Measurements from ENCODE around the gene GRB10. TPM values are rescaled to one million over a fixed set of nuclear protein-coding genes. Genes with fewer than 3 reads are reported as not detected.

Gene GRB10
- polyA plus RNA-seq (2013, experiment 1 of 2; ENCODE audit: insufficient read length): 55.6 TPM
- 52.1 TPM for polyA plus RNA-seq (2013, experiment 2 of 2; ENCODE audit: insufficient read length)

- no peak for DNase-seq
Measured at GRCh38 chr7:50782375-50783208, at the start of gene GRB10. GRB10 (minus strand) TSS chr7:50782896; CDS start chr7:50732322, 50,574 bp downstream.

DNA sequence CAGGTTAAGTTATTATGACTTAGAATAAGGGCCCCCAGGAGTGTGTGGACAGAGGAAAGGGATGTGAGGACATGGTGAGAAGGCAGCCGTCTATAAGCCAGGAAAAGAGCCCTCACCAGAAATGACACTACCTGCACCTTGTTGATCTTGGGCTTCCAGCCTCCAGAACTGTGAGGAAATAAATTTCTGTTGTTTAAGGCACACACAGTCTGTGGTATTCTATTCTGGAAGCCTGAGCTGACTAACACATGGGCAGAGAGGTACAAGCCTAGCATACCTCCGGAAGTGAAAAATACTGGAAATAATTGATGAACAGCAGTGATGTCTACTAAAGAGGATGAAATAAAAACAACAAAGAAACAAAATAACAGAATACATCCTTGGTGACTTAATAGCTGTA, 46.1 kb upstream of the GRB10 start:
- no peak for DNase-seq

GRCh38 chr7:50828116-50828515, 45.4 kb upstream of the GRB10 start:
- no peak for DNase-seq

DNA sequence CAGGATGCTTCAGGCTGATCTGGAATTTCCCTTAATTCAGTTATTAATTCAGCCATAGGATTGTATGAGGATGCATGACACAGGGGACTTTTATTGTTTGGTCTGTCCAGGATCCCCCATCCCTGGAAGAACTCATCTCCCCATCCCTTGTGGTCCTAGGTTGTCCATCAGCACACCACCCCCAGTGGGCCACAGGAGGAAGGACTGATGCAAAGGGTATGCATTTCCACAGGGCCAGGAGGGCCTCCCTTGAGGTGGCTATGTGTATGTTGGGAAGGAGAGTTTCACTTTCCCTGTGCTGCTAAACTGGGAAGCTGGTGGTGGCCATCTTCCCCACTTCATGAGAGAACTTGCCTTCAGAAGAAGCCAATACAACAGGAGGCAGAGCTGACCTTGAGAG, 44.6 kb upstream of the GRB10 start:
- no peak for DNase-seq

- DNase-seq: peak; percentile 83
Measured at GRCh38 chr7:50826371-50827172, 43.9 kb upstream of the GRB10 start.

GRCh38 chr7:50825465-50825864, 42.8 kb upstream of the GRB10 start:
- no peak for DNase-seq

DNA sequence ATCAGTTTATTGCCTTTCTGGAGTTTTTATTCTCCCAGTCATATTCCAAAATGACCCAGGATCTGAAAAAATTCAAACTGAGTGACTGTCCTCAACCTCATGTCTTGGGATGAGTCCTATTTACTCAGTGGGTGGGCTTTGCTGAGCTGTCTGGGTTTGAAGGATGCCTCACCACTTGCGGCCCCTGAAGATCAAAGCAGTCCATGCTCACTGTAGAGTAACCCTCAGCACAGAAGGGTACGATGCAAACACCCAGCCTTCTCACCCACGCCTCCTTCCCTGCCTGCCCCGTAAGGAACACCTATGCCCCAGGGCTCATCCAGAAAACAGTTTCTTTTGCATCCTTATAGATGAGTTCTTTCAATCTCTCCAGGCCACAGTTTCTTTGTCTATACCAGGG, 42.2 kb upstream of the GRB10 start:
- DNase-seq: peak; percentile 17

DNA sequence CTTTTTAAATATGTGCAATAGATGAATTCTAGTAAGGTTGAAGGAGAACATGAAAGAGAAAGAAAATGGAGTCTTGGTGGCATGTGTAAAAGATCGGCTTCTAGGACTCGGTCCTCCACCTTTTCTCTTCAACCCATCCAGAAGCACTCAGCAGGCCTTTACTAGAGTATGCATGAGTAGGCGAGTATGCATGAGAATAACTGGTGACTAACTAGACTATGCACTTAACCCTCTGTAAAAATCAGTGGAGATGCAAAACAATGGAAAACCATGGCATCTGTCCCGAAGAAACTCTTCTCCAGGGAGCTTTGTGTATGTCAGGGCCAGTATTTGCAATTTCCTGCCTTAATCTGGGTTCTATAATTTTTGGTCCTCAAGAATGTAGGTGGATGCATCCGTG, 40.0 kb upstream of the GRB10 start:
- peak; percentile 52 for DNase-seq

DNA sequence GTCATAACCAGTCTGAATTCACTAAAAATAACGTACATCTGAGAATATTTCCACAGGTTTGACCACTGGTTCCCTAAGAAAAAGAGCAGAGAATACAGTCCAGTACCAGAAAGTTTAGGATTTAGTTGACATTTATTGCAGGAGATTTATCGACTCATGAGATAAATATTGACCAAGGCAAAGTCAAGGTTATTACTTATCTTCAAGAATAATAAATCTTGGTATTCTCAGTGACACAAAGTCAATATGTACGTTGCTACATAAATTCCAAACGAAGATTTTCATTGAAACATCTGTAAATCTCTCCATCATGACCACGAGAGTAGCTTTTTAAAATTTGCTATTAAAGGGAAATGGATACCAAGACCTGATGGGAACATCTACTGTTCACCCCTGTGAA, 39.4 kb upstream of the GRB10 start:
- DNase-seq: peak; percentile 19

GRCh38 chr7:50821457-50822008, 38.8 kb upstream of the GRB10 start:
- DNase-seq: peak; percentile 43

DNA sequence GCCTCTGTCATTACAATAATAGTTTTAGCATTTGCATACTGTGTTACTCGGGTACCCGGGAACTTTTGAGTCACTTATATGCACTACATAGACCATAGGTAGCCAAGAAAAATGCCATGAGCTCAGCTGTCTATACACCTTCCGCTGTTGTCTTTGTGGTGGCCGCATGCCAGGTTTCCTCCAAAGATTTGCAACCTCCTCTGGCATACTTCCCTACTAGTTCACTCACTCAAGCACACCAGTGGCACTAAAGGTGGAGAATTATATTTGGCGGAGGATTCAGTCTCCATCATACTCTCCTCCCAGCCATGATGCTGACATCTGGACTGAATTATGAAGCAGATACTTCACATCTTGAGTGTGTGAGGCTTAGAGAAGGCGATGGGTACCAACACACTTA, 35.6 kb upstream of the GRB10 start:
- no peak for DNase-seq

GRCh38 chr7:50817561-50817960, 34.9 kb upstream of the GRB10 start:
- no peak for DNase-seq

- DNase-seq: no peak
Measured at GRCh38 chr7:50815138-50815537, 32.4 kb upstream of the GRB10 start.

- DNase-seq: no peak
Measured at GRCh38 chr7:50814166-50814565, 31.5 kb upstream of the GRB10 start.

DNA sequence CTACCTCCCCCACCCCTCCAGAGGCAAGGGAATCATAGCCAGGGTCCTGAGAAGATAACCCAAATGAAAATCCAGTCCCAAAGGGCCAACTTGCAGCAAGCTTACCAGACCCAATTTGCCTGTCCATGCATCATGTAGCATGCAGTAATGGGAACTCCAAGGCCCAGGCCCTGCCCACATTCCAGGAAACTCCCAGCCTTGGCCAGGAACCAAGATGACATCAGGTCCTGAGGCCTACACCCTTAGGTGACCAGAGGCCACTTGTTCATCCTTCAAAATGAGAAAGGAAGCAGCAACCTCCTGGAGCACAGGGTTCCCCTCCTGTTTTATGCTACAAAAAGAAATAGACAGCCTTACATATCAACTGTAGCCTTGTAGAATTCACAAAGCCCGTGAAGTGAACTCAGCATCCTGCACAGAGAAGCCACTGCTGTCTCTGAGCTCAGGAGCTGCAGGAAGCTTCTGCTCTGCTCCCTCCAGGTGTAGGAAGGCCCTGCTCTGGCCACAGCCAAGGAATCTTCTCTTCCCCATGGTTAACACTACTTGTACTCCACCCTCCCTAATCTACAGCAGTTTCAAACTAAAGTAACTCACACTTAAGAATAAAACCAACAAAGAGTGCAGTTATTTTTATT, 30.3 kb upstream of the GRB10 start:
- peak; percentile 79 for DNase-seq

DNA sequence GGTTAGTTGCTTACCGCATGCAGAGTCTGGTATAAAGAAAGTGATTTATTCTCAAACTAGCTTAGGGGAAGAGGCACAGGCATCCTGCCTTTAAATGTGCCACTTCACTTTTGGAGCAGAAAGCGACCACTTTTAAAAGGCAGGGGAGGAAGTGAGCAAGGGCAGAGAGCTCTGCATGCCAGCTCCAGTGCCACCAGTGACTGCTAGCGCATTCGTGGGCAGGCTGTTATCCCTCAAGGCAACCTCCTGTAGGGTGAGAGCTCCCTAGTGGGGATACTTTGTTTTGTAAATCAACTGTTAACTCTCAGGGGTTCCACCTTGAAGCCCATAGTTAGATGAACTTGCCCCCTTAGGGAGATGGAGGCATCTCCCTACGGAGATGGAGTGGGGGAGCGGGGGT, 29.4 kb upstream of the GRB10 start:
- DNase-seq: no peak

DNA sequence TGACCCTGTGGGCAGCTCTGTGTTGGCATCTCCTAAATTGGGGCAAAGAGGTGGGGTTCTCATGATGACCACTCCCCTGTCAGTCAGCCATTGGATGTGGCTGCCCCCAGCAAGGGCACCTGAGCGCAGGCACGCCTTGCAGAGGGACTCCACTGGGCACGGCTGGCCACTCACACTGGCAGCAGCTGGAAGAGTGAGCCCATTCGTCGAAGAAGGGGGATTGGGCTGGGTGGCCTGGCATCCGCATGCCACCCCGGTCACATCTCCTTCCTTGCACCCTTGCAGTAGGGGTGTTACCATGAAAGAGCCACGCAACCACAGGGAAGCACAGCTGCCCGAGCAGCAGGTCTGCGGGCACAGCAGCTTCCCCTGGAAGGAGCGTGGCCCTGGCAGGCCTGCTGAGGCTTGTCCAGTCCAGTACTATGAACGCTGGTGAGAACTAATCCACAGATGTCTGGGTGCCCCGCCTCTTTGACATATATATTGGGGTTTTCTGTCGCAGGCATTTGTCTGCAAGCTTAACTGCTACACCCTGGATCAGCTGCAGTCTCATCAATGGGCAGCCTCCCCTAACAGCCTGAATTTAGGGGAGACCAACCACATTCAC, 25.7 kb upstream of the GRB10 start:
- no peak for DNase-seq

- peak; percentile 69 for DNase-seq
Measured at GRCh38 chr7:50807026-50807730, 24.5 kb upstream of the GRB10 start.

DNA sequence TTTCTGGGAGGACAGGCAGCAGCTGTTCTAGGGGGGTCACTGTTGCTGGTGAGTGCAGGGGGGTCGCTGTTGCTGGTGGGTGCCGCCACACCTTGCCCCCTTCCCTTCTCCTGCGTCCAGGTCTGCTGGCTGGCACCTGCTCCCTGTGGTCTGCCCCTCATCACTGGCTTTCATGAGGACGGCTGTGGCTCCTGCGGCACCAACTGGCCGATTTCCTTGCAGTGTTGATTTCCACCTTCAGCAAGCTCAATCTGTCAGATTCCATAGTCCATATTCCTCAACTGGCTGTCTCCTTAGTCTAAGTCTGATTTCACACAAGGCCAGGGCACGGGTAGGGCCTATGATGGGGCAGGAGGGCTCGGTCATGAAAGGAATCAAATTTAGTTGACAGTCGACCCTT, 23.4 kb upstream of the GRB10 start:
- no peak for DNase-seq

GRCh38 chr7:50805447-50806125, 22.9 kb upstream of the GRB10 start:
- peak; percentile 22 for DNase-seq
